HL-60 (cell line): ENCODE measurements around the gene PTGDS.

ENCODE experiments used
- DNase-seq, 2 experiments: peaks; one replicate each; pipeline ENCODE4 v3.0.0-alpha.2; 2010 to 2020; ENCODE audit warnings: low read depth in 1 of 2, low spot score in 1 of 2
- H3K27ac ChIP-seq: fragments of 250-450 bp; sonication (Bioruptor Pico); replicated peaks from 2 replicates; pipeline ENCODE4 v1.5.1; 2020; ENCODE audit warnings: mild to moderate bottlenecking, moderate library complexity
- H3K27me3 ChIP-seq: fragments of 250-450 bp; sonication (Bioruptor Pico); 2 replicates; pipeline ENCODE4 v1.5.1; 2021; ENCODE audit warnings: mild to moderate bottlenecking, moderate library complexity; ENCODE audit not compliant: insufficient read depth, poor library complexity, severe bottlenecking
- H3K4me3 ChIP-seq: replicated peaks from 2 replicates; pipeline ENCODE4 v1.5.1; 2011; ENCODE audit warnings: mild to moderate bottlenecking, control low read depth, low read length; ENCODE audit not compliant: insufficient read depth
- GABPA ChIP-seq: IDR thresholded peaks from 2 replicates; pipeline ENCODE4 v1.6.1; 2012; ENCODE audit warnings: low read depth
- POLR2AphosphoS5 ChIP-seq: IDR thresholded peaks from 2 replicates; pipeline ENCODE4 v1.6.1; 2012; ENCODE audit warnings: low read depth
- SPI1 ChIP-seq: IDR thresholded peaks from 2 replicates; pipeline ENCODE4 v1.6.1; 2012; ENCODE audit warnings: low read depth, mild to moderate bottlenecking, borderline replicate concordance
- TF ChIP-seq, protein P1 (sequence below): IDR thresholded peaks from one replicate; pipeline ENCODE4 v1.5.1; 2011; ENCODE audit warnings: low read length, control low read depth, inconsistent platforms; ENCODE audit not compliant: insufficient read depth
- TF ChIP-seq, protein P2 (sequence below): IDR thresholded peaks from 2 replicates; pipeline ENCODE4 v1.6.1; 2012; ENCODE audit warnings: low read depth; ENCODE audit not compliant: insufficient replicate concordance

Gene PTGDS

DNA sequence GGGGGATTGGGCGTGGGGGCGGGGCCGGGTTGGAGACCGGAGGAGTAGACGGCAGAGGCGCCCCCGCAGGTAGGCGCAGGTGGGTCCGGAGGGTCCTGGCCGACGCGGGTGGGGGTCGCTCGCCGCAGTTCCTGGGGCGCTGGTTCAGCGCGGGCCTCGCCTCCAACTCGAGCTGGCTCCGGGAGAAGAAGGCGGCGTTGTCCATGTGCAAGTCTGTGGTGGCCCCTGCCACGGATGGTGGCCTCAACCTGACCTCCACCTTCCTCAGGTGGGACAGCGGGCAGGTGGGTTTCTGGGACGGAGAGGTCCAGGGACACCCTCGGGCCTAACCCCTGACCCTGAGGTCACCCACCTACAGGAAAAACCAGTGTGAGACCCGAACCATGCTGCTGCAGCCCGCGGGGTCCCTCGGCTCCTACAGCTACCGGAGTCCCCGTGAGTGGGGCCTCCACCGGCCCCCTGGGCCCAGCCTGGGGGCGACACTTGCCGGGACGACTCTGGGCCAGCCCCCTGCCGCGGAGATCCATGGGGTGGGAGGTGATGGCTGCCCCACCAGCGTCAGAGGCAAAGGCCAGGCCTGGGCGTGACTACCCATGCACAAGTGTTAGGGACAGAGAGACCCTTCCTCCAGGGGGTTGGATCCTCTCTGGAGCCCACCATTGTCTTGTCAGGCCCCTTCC is 1.7 kb downstream of the PTGDS start:
- no peak for TF ChIP-seq POLR2AphosphoS5
- TF ChIP-seq GABPA = no peak
- TF ChIP-seq, protein P1, sequence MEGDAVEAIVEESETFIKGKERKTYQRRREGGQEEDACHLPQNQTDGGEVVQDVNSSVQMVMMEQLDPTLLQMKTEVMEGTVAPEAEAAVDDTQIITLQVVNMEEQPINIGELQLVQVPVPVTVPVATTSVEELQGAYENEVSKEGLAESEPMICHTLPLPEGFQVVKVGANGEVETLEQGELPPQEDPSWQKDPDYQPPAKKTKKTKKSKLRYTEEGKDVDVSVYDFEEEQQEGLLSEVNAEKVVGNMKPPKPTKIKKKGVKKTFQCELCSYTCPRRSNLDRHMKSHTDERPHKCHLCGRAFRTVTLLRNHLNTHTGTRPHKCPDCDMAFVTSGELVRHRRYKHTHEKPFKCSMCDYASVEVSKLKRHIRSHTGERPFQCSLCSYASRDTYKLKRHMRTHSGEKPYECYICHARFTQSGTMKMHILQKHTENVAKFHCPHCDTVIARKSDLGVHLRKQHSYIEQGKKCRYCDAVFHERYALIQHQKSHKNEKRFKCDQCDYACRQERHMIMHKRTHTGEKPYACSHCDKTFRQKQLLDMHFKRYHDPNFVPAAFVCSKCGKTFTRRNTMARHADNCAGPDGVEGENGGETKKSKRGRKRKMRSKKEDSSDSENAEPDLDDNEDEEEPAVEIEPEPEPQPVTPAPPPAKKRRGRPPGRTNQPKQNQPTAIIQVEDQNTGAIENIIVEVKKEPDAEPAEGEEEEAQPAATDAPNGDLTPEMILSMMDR = no peak
- TF ChIP-seq, protein P2, sequence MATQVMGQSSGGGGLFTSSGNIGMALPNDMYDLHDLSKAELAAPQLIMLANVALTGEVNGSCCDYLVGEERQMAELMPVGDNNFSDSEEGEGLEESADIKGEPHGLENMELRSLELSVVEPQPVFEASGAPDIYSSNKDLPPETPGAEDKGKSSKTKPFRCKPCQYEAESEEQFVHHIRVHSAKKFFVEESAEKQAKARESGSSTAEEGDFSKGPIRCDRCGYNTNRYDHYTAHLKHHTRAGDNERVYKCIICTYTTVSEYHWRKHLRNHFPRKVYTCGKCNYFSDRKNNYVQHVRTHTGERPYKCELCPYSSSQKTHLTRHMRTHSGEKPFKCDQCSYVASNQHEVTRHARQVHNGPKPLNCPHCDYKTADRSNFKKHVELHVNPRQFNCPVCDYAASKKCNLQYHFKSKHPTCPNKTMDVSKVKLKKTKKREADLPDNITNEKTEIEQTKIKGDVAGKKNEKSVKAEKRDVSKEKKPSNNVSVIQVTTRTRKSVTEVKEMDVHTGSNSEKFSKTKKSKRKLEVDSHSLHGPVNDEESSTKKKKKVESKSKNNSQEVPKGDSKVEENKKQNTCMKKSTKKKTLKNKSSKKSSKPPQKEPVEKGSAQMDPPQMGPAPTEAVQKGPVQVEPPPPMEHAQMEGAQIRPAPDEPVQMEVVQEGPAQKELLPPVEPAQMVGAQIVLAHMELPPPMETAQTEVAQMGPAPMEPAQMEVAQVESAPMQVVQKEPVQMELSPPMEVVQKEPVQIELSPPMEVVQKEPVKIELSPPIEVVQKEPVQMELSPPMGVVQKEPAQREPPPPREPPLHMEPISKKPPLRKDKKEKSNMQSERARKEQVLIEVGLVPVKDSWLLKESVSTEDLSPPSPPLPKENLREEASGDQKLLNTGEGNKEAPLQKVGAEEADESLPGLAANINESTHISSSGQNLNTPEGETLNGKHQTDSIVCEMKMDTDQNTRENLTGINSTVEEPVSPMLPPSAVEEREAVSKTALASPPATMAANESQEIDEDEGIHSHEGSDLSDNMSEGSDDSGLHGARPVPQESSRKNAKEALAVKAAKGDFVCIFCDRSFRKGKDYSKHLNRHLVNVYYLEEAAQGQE = no peak
- TF ChIP-seq SPI1 = no peak
- Histone ChIP-seq H3K27ac (no peak overlapping the region), H3K27me3 (peaks cover 2% of the 10 kb centered on the region), H3K4me3 (no peak overlapping the region)
- DNase-seq = no peak

DNA sequence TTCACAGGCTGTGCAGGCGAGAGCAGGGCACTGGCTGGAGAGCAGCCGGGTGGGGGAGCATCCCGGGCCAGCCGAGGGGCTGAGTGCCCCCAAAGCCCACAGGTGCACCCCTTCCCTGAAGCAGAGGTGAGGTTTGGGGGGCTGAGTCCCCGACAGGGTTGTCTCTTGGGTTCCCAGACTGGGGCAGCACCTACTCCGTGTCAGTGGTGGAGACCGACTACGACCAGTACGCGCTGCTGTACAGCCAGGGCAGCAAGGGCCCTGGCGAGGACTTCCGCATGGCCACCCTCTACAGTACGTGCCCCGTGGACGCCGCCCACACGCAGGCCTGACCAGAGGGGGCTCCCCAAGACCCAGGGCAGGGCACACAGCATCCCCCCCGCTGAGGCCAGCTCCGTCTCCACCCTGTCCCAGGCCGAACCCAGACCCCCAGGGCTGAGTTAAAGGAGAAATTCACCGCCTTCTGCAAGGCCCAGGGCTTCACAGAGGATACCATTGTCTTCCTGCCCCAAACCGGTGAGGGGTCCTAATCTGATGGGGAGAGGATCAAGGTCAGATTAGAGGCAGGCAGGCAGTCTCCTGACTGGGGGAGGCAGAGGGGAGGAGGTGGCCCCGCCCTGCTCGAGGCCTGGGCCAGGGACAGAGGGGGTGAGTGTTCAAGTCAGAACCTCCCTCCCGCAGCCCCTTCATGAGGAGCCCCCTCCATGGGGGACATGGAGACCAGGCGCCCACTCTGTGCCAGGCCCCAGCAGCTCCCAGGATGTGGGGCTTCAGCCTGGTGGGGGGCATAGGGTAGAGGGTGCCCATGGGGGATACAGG is 2.7 kb downstream of the PTGDS start:
- no peak overlapping the region for H3K27ac ChIP-seq
- no peak overlapping the region for H3K4me3 ChIP-seq
- DNase-seq = no peak
- TF ChIP-seq POLR2AphosphoS5 (no peak), SPI1 (no peak), GABPA (no peak)
- TF ChIP-seq, protein P2 = no peak
- TF ChIP-seq, protein P1 = no peak
- H3K27me3 ChIP-seq = peaks cover 11% of the 10 kb centered on the region

DNA sequence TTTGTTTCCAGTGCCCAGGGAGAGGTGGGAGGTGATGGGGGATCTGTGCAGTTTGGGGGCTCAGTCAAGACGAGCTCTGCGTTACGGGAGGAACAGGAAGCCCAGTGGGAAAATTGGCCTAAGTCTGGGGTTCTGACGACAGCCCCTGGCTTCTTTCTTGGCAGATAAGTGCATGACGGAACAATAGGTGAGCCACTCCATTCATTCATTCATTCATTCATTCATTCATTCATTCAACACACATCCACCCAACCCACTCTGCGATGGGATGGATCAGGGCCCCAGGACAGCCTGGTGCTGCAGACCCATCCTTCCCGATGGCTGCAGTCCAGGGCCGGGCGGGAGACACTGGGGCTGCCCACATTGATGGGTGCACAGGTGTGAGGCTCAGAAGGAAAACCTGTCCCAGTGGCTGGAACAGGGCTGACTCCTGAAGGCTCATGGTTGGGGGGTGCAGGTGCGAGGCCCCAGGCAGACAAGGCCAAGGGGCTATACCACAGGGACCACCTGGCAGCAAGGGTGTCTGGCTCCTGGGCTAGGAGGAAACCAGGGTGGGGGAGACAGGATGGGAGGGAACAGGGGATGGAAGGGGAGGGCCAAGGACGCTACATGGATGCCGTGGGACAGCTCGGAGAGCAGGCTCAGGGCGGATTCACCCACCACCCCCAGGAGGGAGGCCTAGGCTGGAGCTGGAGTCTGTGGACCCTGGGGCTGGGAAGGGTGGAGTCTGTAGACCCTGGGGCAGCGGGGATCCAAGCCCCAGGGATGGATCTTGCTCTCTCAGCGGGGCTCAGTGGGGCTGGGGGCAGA is 3.6 kb downstream of the PTGDS start:
- Histone ChIP-seq H3K27ac (no peak overlapping the region), H3K27me3 (peaks cover 17% of the 10 kb centered on the region), H3K4me3 (no peak overlapping the region)
- no peak for DNase-seq
- no peak for TF ChIP-seq POLR2AphosphoS5
- TF ChIP-seq, protein P1 = no peak
- TF ChIP-seq GABPA = no peak
- TF ChIP-seq, protein P2 = no peak
- no peak for TF ChIP-seq SPI1
